ENCODE results near the gene CAMKK1.

- TF ChIP-seq CTCF (IDR thresholded peaks at IDR 0.05) (no peak), POLR2A (IDR thresholded peaks at IDR 0.05) (no peak)
Measured at GRCh38 chr17:3929181-3929580, 36.3 kb upstream of the CAMKK1 start.

Data from esophagus squamous epithelium (tissue), 4 donors.